ENCODE data around the gene TGOLN2.
"Not testable (repeated sequence)": the region's sequence is repeated elsewhere in the genome, so short reads cannot be mapped to it uniquely, and the experiment has no call there.

TGOLN2 gene

DNA sequence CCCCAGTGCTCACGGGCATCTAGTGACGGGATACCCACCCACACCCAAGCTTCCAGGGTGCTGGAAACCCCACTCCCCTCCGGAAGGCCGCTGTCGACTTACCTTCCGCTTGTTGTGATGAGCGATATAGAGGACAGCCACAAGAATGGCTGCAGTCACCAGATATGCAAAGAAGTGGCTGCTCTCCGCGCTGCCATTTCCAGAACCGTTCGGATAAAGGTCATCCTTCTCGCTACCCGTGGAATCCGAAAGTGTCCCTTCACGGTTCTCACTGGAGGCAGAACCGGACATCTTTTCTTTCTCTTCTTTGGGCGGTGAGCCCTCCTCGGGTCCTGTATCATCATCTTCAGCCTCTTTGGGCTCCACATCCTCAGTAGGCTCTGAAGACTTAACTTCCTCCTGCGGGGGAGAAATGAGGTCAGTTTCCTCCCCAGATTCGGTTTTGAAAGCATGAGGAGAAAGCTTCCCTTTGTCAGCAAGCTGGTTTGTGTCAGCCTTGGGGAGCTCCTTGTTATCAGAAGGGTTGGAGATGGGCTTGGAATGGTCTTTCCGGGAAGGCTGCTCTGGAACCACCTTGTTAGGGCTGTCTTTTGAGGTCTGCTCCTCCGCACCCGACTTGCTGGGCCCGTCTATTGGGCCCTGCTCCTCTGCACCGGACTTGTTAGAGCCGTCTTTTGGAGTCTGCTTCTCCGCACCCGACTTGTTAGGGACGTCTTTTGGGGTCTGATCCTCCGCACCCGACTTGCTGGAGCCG, 1.2 kb downstream of the TGOLN2 start:
- H3K4me3 ChIP-seq (replicated peaks in 1 of 2; ENCODE audit: low read depth in 2 of 2, low read length in 2 of 2) = peak overlapping the region; percentile 79 to 85
- TF ChIP-seq, protein P1, sequence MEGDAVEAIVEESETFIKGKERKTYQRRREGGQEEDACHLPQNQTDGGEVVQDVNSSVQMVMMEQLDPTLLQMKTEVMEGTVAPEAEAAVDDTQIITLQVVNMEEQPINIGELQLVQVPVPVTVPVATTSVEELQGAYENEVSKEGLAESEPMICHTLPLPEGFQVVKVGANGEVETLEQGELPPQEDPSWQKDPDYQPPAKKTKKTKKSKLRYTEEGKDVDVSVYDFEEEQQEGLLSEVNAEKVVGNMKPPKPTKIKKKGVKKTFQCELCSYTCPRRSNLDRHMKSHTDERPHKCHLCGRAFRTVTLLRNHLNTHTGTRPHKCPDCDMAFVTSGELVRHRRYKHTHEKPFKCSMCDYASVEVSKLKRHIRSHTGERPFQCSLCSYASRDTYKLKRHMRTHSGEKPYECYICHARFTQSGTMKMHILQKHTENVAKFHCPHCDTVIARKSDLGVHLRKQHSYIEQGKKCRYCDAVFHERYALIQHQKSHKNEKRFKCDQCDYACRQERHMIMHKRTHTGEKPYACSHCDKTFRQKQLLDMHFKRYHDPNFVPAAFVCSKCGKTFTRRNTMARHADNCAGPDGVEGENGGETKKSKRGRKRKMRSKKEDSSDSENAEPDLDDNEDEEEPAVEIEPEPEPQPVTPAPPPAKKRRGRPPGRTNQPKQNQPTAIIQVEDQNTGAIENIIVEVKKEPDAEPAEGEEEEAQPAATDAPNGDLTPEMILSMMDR (IDR thresholded peaks at IDR 0.05; ENCODE audit: low read depth, low read length) = no peak
- peak; percentile 42 to 58 for DNase-seq (ENCODE audit: low read depth in 2 of 2)

DNA sequence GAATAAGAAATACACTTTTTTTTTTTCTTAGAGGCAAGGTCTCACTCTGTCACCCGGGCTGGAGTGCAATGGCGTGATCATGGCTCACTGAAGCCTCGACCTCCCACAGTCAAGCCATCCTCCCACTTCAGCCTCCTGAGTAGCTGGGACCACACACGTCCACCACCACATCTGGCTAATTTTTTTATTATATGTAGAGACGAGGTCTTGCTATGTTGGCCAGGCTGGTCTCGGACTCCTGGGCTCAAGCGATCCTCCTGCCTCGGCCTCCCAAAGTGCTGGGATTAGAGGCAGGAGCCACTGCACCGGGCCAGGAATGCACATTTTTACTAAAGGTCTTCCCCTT, 2.4 kb downstream of the TGOLN2 start:
- DNase-seq (ENCODE audit: low read depth in 2 of 2) = no peak
- H3K4me3 ChIP-seq (replicated peaks in 1 of 2; ENCODE audit: low read depth in 2 of 2, low read length in 2 of 2) = peak overlapping the region; percentile 79 to 85
- TF ChIP-seq, protein P1 (IDR thresholded peaks at IDR 0.05; ENCODE audit: low read depth, low read length) = no peak

DNA sequence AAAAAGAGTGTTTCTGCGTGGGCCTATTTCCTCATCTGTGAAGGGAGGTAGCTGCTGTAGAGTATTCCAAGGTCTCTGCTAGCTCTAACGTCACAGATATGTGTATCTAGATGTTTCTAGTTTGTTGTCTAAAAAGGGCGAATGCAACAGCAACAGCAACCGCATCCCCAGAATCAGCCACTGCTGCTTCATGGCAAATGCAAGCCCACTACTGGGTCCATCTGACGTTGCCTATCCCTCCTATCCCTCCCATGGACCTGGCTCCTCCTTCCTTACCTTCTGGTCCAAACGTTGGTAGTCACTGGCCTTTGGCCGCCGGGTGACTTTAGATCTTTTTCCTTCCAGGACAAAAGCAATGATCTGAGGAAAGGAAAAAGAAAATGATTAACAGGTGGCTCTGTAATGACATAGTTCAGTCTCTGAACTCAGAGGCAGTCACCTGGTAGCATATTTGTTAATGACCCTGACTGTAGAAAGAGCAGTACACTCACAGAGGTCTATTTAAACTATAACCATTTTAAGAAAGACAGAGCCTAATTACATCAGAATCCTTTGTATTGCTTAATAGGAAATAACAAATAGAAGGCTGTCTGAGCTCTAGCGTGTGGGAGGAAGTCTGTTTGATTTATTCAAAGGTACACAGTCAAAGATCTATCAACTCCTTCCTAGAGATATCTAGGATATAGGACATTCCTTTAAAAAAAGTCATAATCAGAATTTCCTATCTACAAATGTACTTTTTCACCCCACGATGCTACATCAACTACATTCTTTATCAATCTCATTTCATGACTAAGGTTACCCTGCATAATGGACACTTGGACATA, 2.9 kb downstream of the TGOLN2 start:
- DNase-seq (ENCODE audit: low read depth in 2 of 2) = peak; percentile 50 to 58
- TF ChIP-seq, protein P1 (IDR thresholded peaks at IDR 0.05; ENCODE audit: low read depth, low read length) = no peak
- peak overlapping the region; percentile 8 to 79 for H3K4me3 ChIP-seq (replicated peaks in 1 of 2; ENCODE audit: low read depth in 2 of 2, low read length in 2 of 2)

DNA sequence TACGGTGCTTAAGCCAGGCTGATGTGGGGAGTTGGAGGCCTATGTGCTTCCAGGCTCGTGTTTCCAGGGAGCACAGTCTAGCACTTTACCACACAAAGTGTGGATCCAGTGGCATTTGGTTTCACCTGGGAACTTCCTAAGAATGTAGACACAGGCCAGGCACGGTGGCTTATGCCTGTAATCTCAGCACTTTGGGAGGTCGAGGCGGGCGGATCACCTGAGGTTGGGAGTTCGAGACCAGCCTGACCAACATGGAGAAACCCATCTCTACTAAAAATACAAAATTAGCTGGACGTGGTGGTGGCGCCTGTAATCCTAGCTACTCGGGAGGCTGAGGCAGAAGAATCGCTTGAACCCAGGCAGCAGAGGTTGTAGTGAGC, 3.8 kb downstream of the TGOLN2 start:
- not testable (repeated sequence) for H3K4me3 ChIP-seq (replicated peaks in 1 of 2; ENCODE audit: low read depth in 2 of 2, low read length in 2 of 2)

DNA sequence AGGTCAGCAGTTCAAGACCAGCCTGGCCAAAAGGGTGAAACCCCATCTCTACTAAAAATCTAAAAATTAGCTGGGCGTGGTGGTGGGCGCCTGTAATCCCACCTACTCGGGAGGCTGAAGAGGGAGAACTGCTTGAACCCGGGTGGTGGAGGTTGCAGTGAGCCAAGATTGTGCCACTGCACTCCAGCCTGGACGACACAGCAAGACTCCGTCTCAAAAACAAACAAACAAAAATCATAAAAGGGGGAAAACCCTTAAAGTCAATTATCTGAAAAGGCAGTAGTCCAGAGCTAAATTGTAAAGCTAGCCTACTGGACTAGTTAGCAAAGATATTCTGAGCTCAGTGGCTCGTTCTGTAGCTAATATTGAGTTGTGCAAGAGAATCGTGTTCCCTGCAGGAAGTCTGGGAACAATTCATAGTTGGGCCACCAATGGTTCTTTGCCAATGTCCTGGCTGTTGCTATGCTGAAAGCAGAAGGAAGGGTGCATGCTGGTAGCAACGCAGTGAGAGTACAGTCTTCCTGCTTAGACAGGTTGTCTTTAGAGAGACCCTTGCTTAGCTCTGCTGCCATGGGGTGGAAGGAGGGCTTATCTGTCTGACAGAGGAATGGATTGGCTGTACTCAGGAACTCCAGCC, 4.3 kb downstream of the TGOLN2 start:
- no peak overlapping the region for H3K4me3 ChIP-seq (replicated peaks in 1 of 2; ENCODE audit: low read depth in 2 of 2, low read length in 2 of 2)
- no peak for DNase-seq (ENCODE audit: low read depth in 2 of 2)
- TF ChIP-seq, protein P1 (IDR thresholded peaks at IDR 0.05; ENCODE audit: low read depth, low read length) = no peak

More for the DNA sequence above, 3.8 kb downstream of the TGOLN2 start:
- not testable (repeated sequence) for DNase-seq (ENCODE audit: low read depth in 2 of 2)

DNA sequence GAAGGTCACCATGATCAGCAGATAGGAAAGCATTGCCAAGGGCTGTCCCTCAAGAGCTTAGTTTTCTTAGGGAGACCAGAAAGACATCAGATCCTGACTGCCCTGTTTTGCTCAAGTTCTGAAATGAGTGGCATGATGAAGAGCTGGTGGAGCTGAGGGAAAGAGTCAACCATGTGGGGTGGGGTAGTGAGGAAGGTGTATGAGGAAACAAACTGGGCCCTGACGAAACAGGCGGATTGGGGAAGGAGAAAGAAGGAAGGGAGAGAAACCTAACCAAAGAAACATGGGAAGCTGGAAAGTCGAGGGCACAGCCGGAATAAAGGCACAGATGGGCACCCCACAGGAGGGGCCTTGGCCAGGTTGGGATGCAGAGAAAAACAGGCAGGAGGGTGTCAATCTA, 8.0 kb downstream of the TGOLN2 start:
- H3K4me3 ChIP-seq (replicated peaks in 1 of 2; ENCODE audit: low read depth in 2 of 2, low read length in 2 of 2) = no peak overlapping the region
- TF ChIP-seq, protein P1 (IDR thresholded peaks at IDR 0.05; ENCODE audit: low read depth, low read length) = no peak

More for the DNA sequence above, 8.0 kb downstream of the TGOLN2 start:
- DNase-seq (ENCODE audit: low read depth in 2 of 2) = no peak
